GM19025 (cell line): ENCODE data around the gene DYSF.
"Not testable (repeated sequence)": the region's sequence is repeated elsewhere in the genome, so short reads cannot be mapped to it uniquely, and the experiment has no call there.

ENCODE experiments used
- ATAC-seq: cut with Tn5 transposase; IDR thresholded peaks from one replicate; pipeline ENCODE4 v1.9.1; 2021; ENCODE audit warnings: mild to moderate bottlenecking, low read depth, moderate library complexity; ENCODE audit not compliant: unreplicated experiment

Gene DYSF

GRCh38 chr2:71453404-71454220, at the start of gene DYSF:
Gene DYSF (plus strand): TSS chr2:71453561.
- no peak for ATAC-seq

- ATAC-seq, result no peak
Measured at GRCh38 chr2:71409611-71410010, 43.8 kb upstream of the DYSF start.

- ATAC-seq, result no peak
Measured at GRCh38 chr2:71410696-71411095, 42.7 kb upstream of the DYSF start.

- not testable (repeated sequence) for ATAC-seq
Measured at GRCh38 chr2:71416866-71417265, 36.5 kb upstream of the DYSF start.

GRCh38 chr2:71417300-71418202, 35.8 kb upstream of the DYSF start:
- ATAC-seq, result no peak

GRCh38 chr2:71419145-71419544, 34.2 kb upstream of the DYSF start:
- ATAC-seq, result no peak

- no peak for ATAC-seq
Measured at GRCh38 chr2:71419976-71420375, 33.4 kb upstream of the DYSF start.

GRCh38 chr2:71422786-71423185, 30.6 kb upstream of the DYSF start:
- ATAC-seq, result no peak

GRCh38 chr2:71423817-71424420, 29.4 kb upstream of the DYSF start:
- ATAC-seq, result no peak

- no peak for ATAC-seq
Measured at GRCh38 chr2:71426721-71427120, 26.6 kb upstream of the DYSF start.

GRCh38 chr2:71428472-71429383, 24.6 kb upstream of the DYSF start:
- ATAC-seq, result no peak

GRCh38 chr2:71445142-71445541, 8.2 kb upstream of the DYSF start:
- ATAC-seq, result not testable (repeated sequence)

- no peak for ATAC-seq
Measured at GRCh38 chr2:71446505-71446904, 6.9 kb upstream of the DYSF start.

- no peak for ATAC-seq
Measured at GRCh38 chr2:71449343-71449742, 4.0 kb upstream of the DYSF start.

GRCh38 chr2:71451705-71452104, 1.7 kb upstream of the DYSF start:
- no peak for ATAC-seq

- no peak for ATAC-seq
Measured at GRCh38 chr2:71452565-71452964, 796 bp upstream of the DYSF start.

GRCh38 chr2:71454221-71455010, 1.1 kb downstream of the DYSF start:
- ATAC-seq, result no peak

- no peak for ATAC-seq
Measured at GRCh38 chr2:71455011-71455740, 1.8 kb downstream of the DYSF start.
